ENCODE data around the gene EGFL7.

GRCh38 chr9:136657974-136658848 lies 4.5 kb upstream of the EGFL7 start:
- no peak for TF ChIP-seq CTCF (IDR thresholded peaks at IDR 0.05)
- TF ChIP-seq POLR2A (IDR thresholded peaks at IDR 0.05) = no peak
- TF ChIP-seq EP300 (IDR thresholded peaks at IDR 0.05; ENCODE audit: low read depth) = no peak
- no peak for TF ChIP-seq POLR2AphosphoS5 (IDR thresholded peaks at IDR 0.05)
